Activated CD8-positive, alpha-beta memory T cell treated with anti-CD3 and anti-CD28 coated beads, Interleukin-2, amount 50 U/mL, for 24 hours (primary cell): ENCODE measurements around the gene MELK.

Source experiments
- DNase-seq: peaks from one replicate; pipeline ENCODE4 v3.0.0-alpha.2; 2020; ENCODE audit errors: extremely low read depth

MELK gene

DNA sequence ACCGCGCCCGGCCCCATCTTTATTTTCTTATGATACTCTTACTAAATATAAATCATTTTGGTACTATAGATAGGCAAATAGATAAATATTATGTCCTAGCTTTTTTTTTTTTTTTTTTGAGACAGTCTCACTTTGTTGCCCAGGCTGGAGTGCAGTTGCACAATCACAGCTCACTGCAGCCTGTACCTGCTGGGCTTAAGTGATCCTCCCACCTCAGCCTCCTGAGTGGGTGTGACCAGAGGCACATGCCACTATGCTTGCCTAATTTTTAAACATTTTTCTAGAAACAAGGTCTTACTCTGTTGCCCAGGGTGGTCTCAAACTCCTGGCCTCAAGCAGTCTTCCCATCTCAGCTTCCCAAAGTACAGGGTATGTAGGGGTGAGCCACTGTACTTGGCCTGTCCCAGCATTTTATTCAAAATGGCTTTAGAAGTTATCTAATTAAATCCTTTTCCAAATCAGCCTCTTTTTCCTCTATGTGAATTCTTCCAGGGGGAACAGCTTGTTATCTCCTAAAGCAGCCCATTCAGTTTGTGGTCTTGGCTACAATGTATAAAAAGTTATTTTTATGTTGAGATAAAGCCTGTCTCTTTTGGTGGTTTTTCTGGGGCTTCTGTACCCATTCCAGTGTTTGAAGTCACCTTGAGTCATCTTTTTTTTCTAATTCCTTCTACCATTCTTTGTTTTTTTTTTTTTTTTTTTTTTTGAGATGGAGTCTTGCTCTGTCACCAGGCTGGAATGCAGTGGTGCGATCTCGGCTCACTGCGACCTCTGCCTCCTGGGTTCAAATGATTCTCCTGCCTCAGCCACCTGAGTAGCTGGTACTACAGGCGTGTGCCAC, 12.1 kb downstream of the MELK start:
- DNase-seq = no peak

DNA sequence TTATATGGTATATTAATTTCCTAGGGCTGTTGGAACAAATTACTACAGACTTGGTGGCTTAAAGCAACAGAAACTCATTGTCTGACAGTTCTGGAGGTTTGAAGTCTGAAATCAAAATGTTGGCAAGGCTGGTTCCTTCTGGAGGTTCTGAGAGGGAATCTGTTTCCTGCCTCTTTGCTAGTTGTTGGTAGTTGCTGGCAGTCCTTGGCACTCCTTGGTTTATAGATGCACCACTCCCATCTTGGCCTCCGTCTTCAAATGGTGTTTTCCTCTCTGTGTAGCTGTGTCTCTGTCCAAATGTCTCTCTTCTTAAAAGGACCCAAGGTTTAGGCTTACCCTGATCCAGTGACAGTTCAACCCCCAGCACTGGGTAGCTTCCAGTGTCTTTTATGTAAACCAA, 17.5 kb downstream of the MELK start:
- DNase-seq = no peak

DNA sequence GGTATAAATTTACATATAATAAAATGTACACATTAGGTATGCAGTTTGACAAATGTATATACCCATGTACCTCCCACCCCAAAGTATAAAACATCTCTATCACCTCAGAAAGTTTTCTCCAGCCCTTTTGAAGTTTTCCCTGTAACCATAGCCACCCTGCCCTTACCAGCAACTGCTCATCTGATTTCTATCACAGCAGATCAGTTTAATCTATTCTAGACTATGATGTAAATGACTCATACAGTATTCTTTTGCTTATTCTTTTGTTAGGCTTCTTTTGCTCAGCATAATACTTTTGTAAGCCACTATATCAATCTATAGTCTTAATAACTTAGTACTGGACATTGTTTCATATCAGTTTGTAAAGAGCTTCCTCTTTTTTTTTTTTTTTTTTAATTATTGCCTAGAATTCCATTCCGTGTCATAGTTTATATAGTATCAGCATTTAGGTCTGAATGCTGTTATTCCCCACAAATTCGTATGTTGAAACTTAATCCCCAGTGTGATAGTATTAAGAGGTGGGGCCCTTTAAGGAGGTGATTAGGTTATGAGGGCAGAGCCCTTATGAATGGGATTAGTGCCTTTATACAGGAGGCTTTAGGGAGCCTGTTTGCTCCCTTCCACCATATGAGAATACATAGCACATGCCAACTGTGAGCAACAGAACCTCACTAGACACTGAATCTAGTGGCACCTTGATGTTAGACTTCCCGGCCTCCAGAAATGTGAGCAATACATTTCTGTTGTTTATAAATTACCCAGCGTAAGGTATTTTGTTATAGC, 20.3 kb downstream of the MELK start:
- no peak for DNase-seq

DNA sequence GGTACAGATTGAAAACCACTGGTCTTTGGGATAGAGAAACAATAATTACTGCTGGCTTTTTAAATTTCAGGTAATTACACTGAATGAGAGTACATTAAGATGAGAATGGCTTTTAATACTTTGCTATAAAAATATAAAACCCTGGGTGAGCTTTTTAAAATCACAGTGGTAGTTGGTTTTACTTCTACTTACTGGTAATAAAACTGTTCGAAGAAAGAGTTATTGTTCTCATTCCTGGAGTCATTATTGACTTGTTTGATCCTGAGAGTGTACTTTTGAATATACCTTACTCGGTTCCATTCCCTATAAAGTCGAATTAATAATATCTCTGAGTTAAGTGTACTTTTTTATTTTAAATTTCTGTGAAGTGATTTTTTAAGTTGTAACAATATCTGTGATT, 21.5 kb downstream of the MELK start:
- no peak for DNase-seq

DNA sequence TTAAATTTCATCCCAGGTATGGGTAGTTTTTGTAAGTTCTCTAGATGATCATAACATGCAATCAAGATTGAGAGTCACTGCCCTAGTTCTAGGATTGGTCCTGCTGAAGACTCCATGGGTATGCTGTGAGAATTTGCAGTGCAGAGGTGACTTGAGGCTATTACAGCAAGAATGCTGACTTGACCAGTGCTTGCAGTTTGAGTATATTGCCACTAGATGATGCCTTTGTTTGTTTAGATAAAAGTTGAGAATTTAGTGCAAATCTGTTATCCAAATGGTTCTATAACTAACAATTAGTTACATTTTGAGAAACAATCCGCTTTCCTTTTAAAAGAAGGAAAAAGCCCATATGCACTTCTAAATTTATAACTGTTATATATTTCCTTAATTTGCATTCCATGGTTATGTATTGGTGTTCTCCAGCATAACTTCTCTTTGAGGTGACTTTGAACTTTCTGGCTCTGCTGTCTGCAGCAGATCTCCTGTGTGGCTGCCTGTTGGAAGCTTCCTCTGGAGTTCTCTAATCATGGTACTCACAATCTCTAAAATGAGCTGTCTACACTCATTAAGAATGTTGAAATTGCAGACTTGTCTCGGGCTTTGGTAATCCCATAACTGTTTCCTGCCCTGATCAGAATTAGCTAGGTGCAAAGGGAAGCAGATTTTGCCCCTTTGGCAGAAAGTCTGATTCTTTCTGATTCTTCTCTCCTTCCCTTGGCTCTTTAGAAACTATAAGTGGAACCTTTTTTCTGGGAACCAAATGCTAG, 24.9 kb downstream of the MELK start:
- no peak for DNase-seq

DNA sequence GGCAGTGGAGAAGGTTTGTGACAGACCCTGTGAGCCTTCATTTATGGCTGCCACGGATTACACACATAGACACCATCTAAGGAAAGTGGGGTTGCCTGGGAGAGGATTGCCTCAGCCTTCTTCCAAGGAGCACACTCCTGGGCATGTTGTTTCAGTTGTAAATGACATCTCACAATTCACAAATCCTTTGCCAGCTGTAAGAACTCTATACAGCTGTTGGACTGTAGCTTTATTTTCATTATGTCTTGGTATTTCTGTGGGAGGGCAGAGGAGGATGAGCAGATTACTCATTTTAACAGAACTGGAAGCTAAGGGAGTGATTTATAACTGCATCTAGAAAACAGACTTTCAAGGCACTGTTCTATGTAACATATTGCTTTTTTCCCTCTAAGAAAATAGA, 25.6 kb downstream of the MELK start:
- DNase-seq = no peak

DNA sequence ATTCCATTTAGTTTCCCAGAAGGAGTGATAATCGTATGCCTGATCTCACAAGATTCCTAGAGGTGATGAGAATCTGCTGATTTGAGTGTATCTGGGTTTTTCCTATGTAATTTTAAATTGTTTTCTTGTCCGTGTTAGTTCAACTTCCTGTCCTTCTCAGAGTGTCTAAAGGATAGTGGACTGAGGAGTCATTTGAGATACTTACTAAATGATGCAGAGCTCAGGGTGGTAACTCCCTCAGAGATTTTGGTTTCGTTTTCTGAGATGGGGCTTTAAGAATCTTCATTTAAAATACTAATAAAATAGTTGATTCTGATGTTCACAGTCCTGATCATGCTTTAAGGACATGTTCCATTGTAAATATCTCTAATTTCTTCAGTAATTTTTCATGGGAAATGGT, 30.3 kb downstream of the MELK start:
- DNase-seq = no peak

DNA sequence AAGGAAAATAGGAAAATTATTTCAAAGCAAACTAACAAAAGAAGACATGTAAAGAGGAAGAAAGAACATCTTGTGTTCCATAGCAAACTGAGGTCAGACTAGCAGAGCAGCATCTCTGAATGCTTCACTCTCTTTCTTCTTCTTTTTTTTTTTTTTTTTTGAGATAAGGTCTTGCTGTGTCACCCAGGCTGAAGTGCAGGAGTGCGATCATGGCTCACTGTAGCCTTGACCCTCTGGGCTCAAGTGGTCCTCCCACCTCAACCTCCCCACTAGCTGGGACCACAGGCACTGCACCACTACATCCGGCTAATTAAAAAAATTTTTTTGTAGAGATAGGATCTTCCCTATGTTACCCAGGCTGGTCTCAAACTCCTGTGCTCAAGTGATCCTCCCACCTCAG, 36.6 kb downstream of the MELK start:
- DNase-seq = no peak

DNA sequence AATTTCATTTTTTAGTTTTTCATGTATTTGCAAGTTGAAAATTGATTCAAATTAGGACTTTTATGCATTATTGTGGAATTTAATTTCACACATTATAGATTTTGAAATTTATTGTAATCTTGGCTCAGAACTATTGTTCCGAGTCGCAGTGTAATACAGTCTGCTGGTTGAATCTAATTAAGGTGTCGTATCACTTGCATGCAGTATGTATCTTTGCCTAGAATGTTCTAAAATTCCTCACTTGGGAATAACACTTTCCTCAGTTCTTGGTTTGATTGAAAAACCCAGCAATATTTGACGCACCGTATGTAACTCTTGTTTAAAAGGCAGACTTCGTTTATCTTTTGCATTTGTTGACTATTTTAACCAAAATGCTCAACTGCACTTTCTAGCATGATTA, 49.4 kb downstream of the MELK start:
- DNase-seq = no peak

DNA sequence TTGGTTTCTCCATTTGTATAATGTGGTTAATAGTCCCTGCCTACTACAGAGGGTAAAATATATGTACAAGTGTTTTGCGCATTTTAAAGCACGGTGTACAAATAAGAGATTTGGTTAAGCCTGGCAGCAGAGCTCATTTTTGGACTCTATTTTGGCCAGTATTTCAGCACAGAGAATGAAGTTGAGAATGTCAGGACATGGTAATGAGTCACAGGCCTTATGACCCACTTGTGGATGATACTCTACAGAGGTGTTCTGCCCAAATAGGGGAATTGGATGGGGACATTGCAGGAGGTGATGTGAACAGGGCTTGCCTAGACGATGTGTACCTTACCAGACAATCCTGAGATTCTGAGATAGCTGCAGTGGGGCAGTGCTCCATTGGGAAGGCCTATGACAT, 50.6 kb downstream of the MELK start:
- DNase-seq = no peak

DNA sequence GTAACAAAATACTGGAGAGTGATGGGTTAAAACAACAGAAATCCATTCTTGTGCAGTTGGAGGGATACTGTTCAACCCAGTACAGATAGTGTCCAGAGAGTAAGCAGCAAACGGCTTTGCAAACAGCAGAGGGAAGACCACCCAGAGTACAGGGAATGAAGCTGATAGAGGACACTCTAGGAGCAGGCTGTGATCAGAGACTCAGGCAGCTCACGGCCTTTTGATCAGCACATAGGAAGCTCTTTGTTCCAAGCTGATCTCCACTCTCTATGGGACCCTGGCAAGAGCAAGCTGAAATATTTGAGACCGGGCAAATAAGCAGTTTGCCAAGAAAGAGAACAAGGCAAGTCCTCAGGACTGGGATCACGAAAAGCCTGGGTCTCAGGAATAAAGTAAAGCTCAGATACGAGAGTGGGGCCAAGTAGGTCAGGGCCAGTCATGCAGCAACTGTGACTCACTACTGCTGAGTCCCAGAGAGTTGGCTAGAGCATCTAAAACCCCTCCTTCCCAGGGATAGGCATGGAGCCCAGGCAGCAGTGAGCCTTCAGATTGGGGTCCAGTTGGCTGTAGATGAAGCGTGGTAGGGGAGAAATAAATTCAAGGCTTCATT, 52.4 kb downstream of the MELK start:
- no peak for DNase-seq

DNA sequence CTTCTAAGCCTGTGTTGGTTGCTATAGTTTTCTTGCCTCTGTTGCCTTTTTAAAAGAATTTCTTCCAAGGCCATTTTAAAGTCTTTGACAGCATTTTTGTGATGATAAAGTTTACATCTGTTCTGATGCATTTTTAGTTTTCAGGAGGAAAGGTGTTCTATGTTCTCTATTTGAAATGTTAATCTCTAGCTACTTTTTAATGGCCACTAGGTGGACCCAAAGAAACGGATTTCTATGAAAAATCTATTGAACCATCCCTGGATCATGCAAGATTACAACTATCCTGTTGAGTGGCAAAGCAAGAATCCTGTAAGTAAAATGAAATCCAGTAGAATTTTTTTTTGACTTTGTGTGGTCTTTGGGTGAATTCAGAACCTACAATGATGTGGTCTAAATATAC, 60.2 kb downstream of the MELK start:
- no peak for DNase-seq

DNA sequence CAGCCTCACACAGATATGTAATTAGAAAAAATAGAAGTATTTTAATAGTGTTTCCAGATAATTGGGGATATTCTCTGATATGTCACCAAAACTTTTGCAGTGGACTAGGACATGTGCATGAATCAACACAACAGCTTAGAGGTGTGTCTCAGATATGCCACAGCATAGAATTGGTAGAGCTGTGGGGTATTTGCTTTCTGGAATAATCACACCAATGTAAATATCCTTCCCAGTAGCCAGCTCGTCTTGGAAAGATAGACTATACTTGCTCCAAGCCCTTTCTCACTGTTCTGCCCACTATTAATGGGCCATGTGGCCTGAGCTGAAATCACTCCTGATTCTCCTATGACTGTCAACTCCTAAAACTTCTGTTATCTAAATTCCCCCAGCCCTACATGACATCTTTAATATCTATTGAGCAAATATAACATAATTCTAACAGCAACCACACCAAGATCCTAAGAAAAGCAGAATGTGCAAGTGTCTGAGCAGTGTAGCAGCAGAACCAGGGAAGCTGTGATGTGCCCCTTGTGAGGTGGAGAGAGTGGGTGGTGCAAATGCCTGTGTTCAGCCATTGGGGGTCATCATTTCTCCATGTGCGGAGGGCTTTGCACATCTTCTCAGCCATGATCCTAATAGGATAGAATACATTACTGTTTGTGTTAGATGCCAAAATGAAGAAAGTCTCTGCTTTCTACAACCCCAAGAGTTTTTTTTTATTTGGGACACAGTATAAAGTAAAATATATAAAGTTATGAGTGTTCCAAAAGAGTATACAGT, 65.0 kb downstream of the MELK start:
- DNase-seq = no peak

DNA sequence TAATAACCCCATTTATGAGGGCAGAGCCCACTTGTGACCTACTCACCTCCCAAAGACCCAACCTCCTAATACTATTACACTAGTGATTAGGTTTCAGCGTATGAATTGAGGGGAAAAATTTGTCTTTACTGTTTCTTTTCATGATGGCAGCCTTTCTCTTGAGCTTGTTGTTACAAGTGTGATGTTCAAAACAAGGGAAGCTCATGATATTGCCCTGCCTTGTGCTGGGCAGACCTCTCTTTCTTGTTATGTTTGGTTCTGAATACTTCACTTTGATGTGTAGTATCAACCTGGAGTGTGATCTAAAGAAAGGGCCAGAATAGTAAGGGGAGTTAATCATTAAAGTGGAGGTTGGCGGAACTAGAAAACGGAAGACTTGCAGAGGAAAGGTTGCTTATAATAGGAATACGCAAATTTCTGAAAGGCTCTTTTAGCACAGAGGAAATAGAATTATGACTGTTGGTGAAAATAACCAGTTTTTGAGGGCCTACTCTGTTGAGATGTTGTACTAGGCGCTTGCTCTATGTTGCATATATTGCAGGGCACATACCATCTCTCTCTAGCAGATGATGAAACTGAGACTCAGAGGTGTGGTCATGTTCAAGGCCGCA, 68.2 kb downstream of the MELK start:
- no peak for DNase-seq

DNA sequence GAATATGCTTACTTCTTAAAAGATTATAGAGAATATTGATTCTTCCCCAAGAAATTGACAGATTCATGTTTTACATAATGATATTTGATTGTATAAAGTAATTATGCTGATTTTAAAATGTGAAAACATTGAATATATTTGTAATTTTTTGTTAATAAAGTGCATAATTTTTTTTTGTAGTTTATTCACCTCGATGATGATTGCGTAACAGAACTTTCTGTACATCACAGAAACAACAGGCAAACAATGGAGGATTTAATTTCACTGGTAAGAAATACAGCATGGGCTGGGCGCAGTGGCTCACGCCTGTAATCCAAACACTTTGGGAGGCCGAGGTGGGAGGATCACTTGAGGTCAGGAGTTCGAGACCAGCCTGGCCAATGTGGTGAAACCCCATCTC, 70.1 kb downstream of the MELK start:
- no peak for DNase-seq

DNA sequence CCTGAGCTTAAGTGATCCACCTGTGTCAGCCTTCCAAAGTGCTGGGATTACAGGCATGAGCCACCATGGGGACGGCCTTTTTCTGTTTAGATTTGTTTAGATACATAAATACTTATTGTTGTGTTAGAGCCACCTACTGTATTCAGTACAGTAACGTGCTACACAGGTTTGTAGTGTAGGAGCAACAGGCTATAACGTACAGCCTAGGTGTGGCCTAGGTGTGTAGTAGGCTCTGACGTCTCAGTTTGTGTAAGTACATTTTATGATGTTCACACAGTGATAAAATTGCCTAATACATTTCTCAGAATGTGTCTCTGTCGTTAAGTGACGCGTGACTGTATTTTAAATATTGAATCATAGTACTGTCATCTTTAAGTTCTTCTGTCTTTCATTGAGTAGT, 84.1 kb downstream of the MELK start:
- no peak for DNase-seq

DNA sequence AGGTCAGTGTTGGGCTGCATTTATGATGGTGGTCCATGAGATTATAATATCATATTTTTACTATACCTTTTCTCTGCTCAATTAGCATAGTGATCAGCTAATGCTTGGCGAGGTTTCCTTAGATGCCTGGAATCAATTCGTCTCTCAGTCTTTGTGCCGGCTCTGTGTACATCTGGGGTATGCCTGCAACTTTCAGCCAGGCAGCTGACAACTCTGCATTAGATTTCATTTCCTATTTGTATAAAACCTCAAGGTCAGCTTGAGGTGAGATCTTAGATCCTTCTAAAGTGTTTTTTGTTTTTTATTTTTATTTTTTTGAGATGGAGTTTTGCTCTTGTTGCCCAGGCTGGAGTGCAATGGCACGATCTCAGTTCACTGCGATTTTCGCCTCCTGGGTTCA, 86.8 kb downstream of the MELK start:
- no peak for DNase-seq

DNA sequence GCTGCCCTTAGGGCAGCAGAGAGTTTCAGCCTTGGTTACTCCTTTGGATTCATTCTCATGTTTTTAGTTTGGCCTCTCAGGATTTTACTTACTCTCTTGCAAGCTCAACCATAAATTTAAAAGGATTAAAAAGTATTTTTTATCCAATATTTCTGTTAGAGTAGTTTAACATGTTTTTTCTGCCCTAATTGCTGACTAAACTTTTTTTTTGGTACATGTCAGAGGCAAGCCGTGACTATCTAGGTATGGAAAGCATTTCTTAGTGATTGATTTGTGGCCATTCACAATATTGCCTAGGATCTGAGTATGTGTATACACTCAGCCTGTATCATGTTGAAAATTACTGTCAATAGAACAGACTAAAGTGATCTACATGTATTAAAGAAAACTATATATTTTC, 92.1 kb downstream of the MELK start:
- DNase-seq = no peak

DNA sequence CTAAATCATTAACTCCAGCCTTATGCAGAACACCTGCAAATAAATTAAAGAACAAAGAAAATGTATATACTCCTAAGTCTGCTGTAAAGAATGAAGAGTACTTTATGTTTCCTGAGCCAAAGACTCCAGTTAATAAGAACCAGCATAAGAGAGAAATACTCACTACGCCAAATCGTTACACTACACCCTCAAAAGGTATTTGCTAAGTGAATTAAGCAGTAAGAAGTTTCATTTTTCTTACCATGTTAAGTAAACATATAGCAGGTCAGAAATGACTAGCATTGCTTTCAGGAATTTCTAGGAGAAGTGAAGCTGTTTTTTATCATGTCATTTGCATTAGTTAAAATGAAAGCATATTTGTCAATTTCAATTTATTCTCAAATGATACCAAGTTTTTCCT, 92.7 kb downstream of the MELK start:
- DNase-seq = no peak

DNA sequence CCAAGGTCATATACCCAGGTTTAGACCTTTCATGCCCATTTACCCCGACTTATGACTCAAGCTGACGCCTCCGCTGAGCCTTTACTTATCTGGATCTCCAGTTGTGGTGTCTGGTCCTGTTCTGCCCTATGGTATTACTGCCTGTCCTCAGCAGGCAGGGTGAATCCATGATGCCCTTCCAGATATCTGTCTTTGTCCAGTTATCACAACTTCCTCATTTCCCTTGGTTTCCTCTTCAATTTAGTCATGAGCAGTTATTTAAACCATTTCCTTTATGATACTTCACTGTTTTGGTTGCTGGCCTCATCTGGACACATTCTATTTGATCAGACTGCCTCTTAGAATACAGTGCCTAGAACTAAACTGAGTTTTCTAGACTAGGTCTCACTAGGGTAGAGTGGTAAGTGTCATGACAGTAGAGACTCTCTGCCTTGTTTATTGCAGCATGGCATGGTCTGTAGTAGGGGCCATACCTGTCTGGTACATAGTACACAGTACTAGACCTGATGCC, 93.3 kb downstream of the MELK start:
- DNase-seq = no peak

DNA sequence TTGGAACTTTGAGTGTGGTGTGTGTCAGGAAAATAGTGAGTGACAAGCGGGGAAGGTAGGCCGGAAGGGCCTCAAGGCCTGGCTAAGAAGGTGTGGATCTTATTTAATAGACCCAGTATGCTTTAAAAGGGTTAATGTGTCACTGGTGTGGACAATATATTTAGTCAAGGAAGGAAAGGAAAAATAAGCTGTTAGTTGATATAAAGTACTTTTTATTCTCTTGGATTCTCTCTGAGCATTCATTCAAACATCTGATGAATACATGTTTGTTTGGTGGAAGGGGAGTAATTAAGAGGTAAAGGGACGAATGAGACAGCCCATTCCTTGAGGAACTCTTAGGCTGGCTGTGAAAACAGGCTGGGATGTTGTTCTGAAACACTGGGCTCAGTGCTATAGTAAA, 98.9 kb downstream of the MELK start:
- no peak for DNase-seq
